Heart left ventricle (tissue), 13 donors: ENCODE results near the gene SIRPB2.

Experiments used
- CTCF ChIP-seq, 12 donors: fragments of 200-600 bp; sonication (generic) in 4 of 12; IDR thresholded peaks; one replicate each; pipeline versions ENCODE4 v1.5.0 to v1.8.0; 2018 to 2022; ENCODE audit warnings: antibody characterized with exemption in 12 of 12, mild to moderate bottlenecking in 5 of 12
- POLR2A ChIP-seq, 2 donors: fragments of 450-650 bp; IDR thresholded peaks; one replicate each; pipeline ENCODE4 v1.6.1; 2017; ENCODE audit warnings: antibody characterized with exemption in 2 of 2, mild to moderate bottlenecking in 2 of 2, moderate library complexity in 2 of 2
- donor health status: ischemic (EF 13 %, LVEDD 7.1; RV severe dilation, severe dysfunction).
- donor health status: DM: no; HTN: yes; CAD: no.
- donor health status: DM: no; HTN: no; CAD: no.
- donor health status: ischemic (EF 25% LVEDD 6.9; RV normal size, moderate dysfunction).
- donor health status: ischemic (EF 25% LVEDD 5.7; RV mildly dilated, moderate dysfunction).
- donor health status: ischemic (EF 35%, LVEDD 5.7; RV mildly dilated, moderate dysfunction).
- donor health status: nonischemic (EF 11% LVEDD 7.7; RV severe dilation, severe dysfunction).
- donor health status: DM: yes; HTN: yes; CAD: no.
- donor health status: PGD.
- donor health status: ischemic (EF 29% LVEDD 5.4; RV normal size, mild dysfunction).
- donor health status: nonischemic (EF 23%, LVEDD 6.1; RV moderate dilation, normal function).

GRCh38 chr20:1431158-1431557, 60.1 kb downstream of the SIRPB2 start:
- no peak for TF ChIP-seq CTCF (IDR thresholded peaks at IDR 0.05)
- no peak for TF ChIP-seq POLR2A (IDR thresholded peaks at IDR 0.05)
